ENCODE results near the gene GBA3.

The GBA3 gene

DNA sequence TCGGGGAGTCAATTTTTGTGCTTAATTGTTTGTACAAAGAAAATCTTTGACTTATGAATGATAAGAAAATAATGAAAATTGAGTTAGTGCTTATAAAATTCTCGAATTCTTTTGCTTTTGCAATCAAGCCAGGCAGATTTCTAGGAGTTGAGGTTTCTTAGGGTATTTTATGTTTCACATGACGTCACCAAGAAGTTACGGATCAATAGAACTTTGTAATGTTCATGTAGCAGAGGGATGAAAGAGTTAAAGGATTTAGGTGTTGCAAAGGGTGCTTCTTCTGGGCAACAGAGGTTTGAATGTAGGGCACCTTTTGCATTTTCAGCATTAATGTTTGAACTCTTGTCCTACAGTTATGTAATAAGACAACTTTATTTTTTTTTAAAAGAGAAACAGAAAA, 19.4 kb downstream of the GBA3 start:
- TF ChIP-seq, protein P1, sequence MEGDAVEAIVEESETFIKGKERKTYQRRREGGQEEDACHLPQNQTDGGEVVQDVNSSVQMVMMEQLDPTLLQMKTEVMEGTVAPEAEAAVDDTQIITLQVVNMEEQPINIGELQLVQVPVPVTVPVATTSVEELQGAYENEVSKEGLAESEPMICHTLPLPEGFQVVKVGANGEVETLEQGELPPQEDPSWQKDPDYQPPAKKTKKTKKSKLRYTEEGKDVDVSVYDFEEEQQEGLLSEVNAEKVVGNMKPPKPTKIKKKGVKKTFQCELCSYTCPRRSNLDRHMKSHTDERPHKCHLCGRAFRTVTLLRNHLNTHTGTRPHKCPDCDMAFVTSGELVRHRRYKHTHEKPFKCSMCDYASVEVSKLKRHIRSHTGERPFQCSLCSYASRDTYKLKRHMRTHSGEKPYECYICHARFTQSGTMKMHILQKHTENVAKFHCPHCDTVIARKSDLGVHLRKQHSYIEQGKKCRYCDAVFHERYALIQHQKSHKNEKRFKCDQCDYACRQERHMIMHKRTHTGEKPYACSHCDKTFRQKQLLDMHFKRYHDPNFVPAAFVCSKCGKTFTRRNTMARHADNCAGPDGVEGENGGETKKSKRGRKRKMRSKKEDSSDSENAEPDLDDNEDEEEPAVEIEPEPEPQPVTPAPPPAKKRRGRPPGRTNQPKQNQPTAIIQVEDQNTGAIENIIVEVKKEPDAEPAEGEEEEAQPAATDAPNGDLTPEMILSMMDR (IDR thresholded peaks at IDR 0.05; ENCODE audit: insufficient read depth, low read length, poor library complexity, severe bottlenecking): no peak
- TF ChIP-seq EZH2phosphoT487 (conservative IDR thresholded peaks at IDR 0.05; ENCODE audit: low read length): no peak
- Histone ChIP-seq H3K27ac (ENCODE audit: low read depth, low read length) (no peak overlapping the region), H4K20me1 (ENCODE audit: low read depth, low read length) (no peaks in the 10 kb centered on the region), H3K79me2 (ENCODE audit: insufficient read depth, low read length) (no peaks in the 10 kb centered on the region), H3K9me3 (ENCODE audit: insufficient read depth, low read length) (no peaks in the 10 kb centered on the region), H3K4me2 (ENCODE audit: low read depth, low read length, poor library complexity, severe bottlenecking) (no peak overlapping the region), H3K27me3 (ENCODE audit: low read length) (no peaks in the 10 kb centered on the region), H3K9ac (ENCODE audit: low read length) (no peak overlapping the region), H3K9me2 (replicated peaks; ENCODE audit: insufficient read depth, low read length) (no peaks in the 10 kb centered on the region), H3K4me3 (ENCODE audit: insufficient read depth, low read length, poor library complexity, severe bottlenecking) (no peak overlapping the region), H2AFZ (ENCODE audit: low read depth, low read length, severe bottlenecking) (no peak overlapping the region), H3K36me3 (ENCODE audit: low read length) (no peaks in the 10 kb centered on the region), H3F3A (ENCODE audit: insufficient read depth) (no peaks in the 10 kb centered on the region)

- H4K20me1 ChIP-seq (ENCODE audit: low read depth, low read length): no peaks in the 10 kb centered on the region
- TF ChIP-seq, protein P1 (IDR thresholded peaks at IDR 0.05; ENCODE audit: insufficient read depth, low read length, poor library complexity, severe bottlenecking): no peak
- no peak for TF ChIP-seq EZH2phosphoT487 (conservative IDR thresholded peaks at IDR 0.05; ENCODE audit: low read length)
- no peak overlapping the region for H3K4me2 ChIP-seq (ENCODE audit: low read depth, low read length, poor library complexity, severe bottlenecking)
- H3K36me3 ChIP-seq (ENCODE audit: low read length): no peaks in the 10 kb centered on the region
- H3K9me3 ChIP-seq (ENCODE audit: insufficient read depth, low read length): no peaks in the 10 kb centered on the region
- H3K27me3 ChIP-seq (ENCODE audit: low read length): no peaks in the 10 kb centered on the region
- no peaks in the 10 kb centered on the region for H3K9me2 ChIP-seq (replicated peaks; ENCODE audit: insufficient read depth, low read length)
- no peak overlapping the region for H3K4me3 ChIP-seq (ENCODE audit: insufficient read depth, low read length, poor library complexity, severe bottlenecking)
- H2AFZ ChIP-seq (ENCODE audit: low read depth, low read length, severe bottlenecking): no peak overlapping the region
- H3F3A ChIP-seq (ENCODE audit: insufficient read depth): no peaks in the 10 kb centered on the region
- H3K79me2 ChIP-seq (ENCODE audit: insufficient read depth, low read length): no peaks in the 10 kb centered on the region
- H3K9ac ChIP-seq (ENCODE audit: low read length): no peak overlapping the region
- H3K27ac ChIP-seq (ENCODE audit: low read depth, low read length): no peak overlapping the region
These were observed 19.8 kb downstream of the GBA3 start for GRCh38 chr4:22712529-22712928.

DNA sequence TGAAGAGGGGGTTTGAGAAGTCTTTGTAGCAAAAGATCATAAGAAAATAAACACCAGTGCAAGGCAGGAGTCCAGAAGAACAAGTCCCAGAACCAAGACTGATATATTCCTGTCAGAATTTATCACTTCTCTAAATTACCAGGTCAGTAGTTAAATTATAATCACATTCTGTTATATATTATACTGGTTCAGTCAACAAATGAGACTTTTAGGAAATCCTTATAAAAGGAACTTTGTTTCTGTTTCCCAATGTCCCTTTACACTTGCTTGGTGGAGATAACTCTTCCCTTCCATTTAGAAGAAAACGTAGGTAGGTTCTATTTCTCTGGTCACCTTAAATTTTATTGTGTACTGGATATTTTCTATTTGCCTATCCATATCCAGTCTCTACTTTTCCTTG, 21.1 kb downstream of the GBA3 start:
- no peaks in the 10 kb centered on the region for H3K9me3 ChIP-seq (ENCODE audit: insufficient read depth, low read length)
- H3K9me2 ChIP-seq (replicated peaks; ENCODE audit: insufficient read depth, low read length): no peaks in the 10 kb centered on the region
- no peak for TF ChIP-seq EZH2phosphoT487 (conservative IDR thresholded peaks at IDR 0.05; ENCODE audit: low read length)
- H3K79me2 ChIP-seq (ENCODE audit: insufficient read depth, low read length): no peaks in the 10 kb centered on the region
- H3K9ac ChIP-seq (ENCODE audit: low read length): no peak overlapping the region
- no peak overlapping the region for H3K4me2 ChIP-seq (ENCODE audit: low read depth, low read length, poor library complexity, severe bottlenecking)
- no peak overlapping the region for H2AFZ ChIP-seq (ENCODE audit: low read depth, low read length, severe bottlenecking)
- no peak overlapping the region for H3K27ac ChIP-seq (ENCODE audit: low read depth, low read length)
- H3K4me3 ChIP-seq (ENCODE audit: insufficient read depth, low read length, poor library complexity, severe bottlenecking): no peak overlapping the region
- no peaks in the 10 kb centered on the region for H3K27me3 ChIP-seq (ENCODE audit: low read length)
- no peaks in the 10 kb centered on the region for H3K36me3 ChIP-seq (ENCODE audit: low read length)
- no peaks in the 10 kb centered on the region for H4K20me1 ChIP-seq (ENCODE audit: low read depth, low read length)
- H3F3A ChIP-seq (ENCODE audit: insufficient read depth): no peaks in the 10 kb centered on the region

- no peak overlapping the region for H3K9ac ChIP-seq (ENCODE audit: low read length)
- no peak overlapping the region for H3K4me3 ChIP-seq (ENCODE audit: insufficient read depth, low read length, poor library complexity, severe bottlenecking)
- no peaks in the 10 kb centered on the region for H4K20me1 ChIP-seq (ENCODE audit: low read depth, low read length)
These were observed 26.5 kb downstream of the GBA3 start for GRCh38 chr4:22719218-22719617.

More at GRCh38 chr4:22719218-22719617, 26.5 kb downstream of the GBA3 start:
- no peaks in the 10 kb centered on the region for H3K9me2 ChIP-seq (replicated peaks; ENCODE audit: insufficient read depth, low read length)
- no peaks in the 10 kb centered on the region for H3F3A ChIP-seq (ENCODE audit: insufficient read depth)
- no peak overlapping the region for H3K27ac ChIP-seq (ENCODE audit: low read depth, low read length)
- H3K4me2 ChIP-seq (ENCODE audit: low read depth, low read length, poor library complexity, severe bottlenecking): no peak overlapping the region
- no peaks in the 10 kb centered on the region for H3K9me3 ChIP-seq (ENCODE audit: insufficient read depth, low read length)
- no peak overlapping the region for H2AFZ ChIP-seq (ENCODE audit: low read depth, low read length, severe bottlenecking)
- H3K27me3 ChIP-seq (ENCODE audit: low read length): no peaks in the 10 kb centered on the region
- no peaks in the 10 kb centered on the region for H3K36me3 ChIP-seq (ENCODE audit: low read length)
- H3K79me2 ChIP-seq (ENCODE audit: insufficient read depth, low read length): no peaks in the 10 kb centered on the region
- TF ChIP-seq, protein P1 (IDR thresholded peaks at IDR 0.05; ENCODE audit: insufficient read depth, low read length, poor library complexity, severe bottlenecking): no peak
- no peak for TF ChIP-seq EZH2phosphoT487 (conservative IDR thresholded peaks at IDR 0.05; ENCODE audit: low read length)
